K562 (cell line): ENCODE data around the gene CDX1. TPM values are rescaled to one million over a fixed set of nuclear protein-coding genes. Genes with fewer than 3 reads are reported as not detected.
A peak's percentile ranks its signal among the peaks of the same experiment; 100 is the strongest.

Experiments used
- ARID2 ChIP-seq: fragments of 450-650 bp; IDR thresholded peaks from 2 replicates; pipeline ENCODE4 v1.6.1; 2017; ENCODE audit warnings: antibody characterized with exemption, mild to moderate bottlenecking
- BCL6 ChIP-seq: fragments of 250-450 bp; sonication (Bioruptor Pico); IDR thresholded peaks from 2 replicates; pipeline ENCODE4 v1.4.0; 2020
- CEBPB ChIP-seq: fragments of 450-650 bp; IDR thresholded peaks from 2 replicates; pipeline ENCODE4 v1.6.1; 2016; ENCODE audit warnings: missing genetic modification characterization, missing compliant biosample characterization
- HNRNPUL1 ChIP-seq: fragments of 200-400 bp; formaldehyde crosslinking; IDR thresholded peaks from 2 replicates; pipeline ENCODE4 v1.6.1; 2017; ENCODE audit warnings: low read length
- KLF13 ChIP-seq: fragments of 450-650 bp; IDR thresholded peaks from 2 replicates; pipeline ENCODE4 v1.6.1; 2016; ENCODE audit warnings: missing genetic modification characterization, low read depth, mild to moderate bottlenecking, missing compliant biosample characterization, moderate library complexity, borderline replicate concordance
- MITF ChIP-seq: IDR thresholded peaks from 2 replicates; pipeline ENCODE4 v1.6.1; 2014; ENCODE audit warnings: antibody characterized with exemption
- NR1H2 ChIP-seq: sonication (generic); formaldehyde crosslinking; IDR thresholded peaks from 2 replicates; pipeline ENCODE4 v1.4.0; 2020; ENCODE audit warnings: mild to moderate bottlenecking, missing genetic modification reagents
- NR2C2 ChIP-seq, 2 experiments: fragments of 200-800 bp in 1 of 2; sonication (Bioruptor generic) in 1 of 2; sonication (generic) in 1 of 2; formaldehyde crosslinking in 1 of 2; IDR thresholded peaks; 2 replicates each; pipeline versions ENCODE4 v1.6.1 to v1.8.0; 2016 to 2022; ENCODE audit warnings: mild to moderate bottlenecking in 1 of 2, missing compliant biosample characterization in 1 of 2, missing genetic modification characterization in 1 of 2, missing genetic modification reagents in 1 of 2
- RNF2 ChIP-seq: sonication (generic); IDR thresholded peaks from 2 replicates; pipeline ENCODE4 v1.6.1; 2016
- STAG1 ChIP-seq: sonication (generic); formaldehyde crosslinking; IDR thresholded peaks from 2 replicates; pipeline ENCODE4 v1.5.0; 2020; ENCODE audit warnings: missing genetic modification reagents, borderline replicate concordance
- XRCC5 ChIP-seq: fragments of 200-400 bp; formaldehyde crosslinking; IDR thresholded peaks from 2 replicates; pipeline ENCODE4 v1.6.1; 2017; ENCODE audit warnings: low read depth, mild to moderate bottlenecking, low read length
- polyA plus RNA-seq, 8 experiments: library from polyadenylated mRNA; depleted of rRNA in 4 of 8; stranded (reverse) in 5 of 8; unstranded in 3 of 8; fragments of >200 nt; fragmentation: Nextera tagmentation in 2 of 8; fragmentation: Illumina TruSeq in 1 of 8; extraction: Ambion mirVana in 2 of 8; extraction: Trizol in 1 of 8; gene quantifications; 2 replicates each; pipeline versions ENCODE4 v1.2.1 to v1.2.3, GENCODE V29; 2011 to 2014; ENCODE audit warnings: inconsistent platforms in 1 of 8, missing spikeins in 1 of 8
- total RNA-seq, 7 experiments: library from RNA; depleted of rRNA in 6 of 7; stranded (reverse); fragments of >200 nt in 6 of 7; fragmentation: Illumina TruSeq in 2 of 7; extraction: Trizol in 2 of 7; gene quantifications; 2 replicates each; pipeline versions ENCODE4 v1.2.1 to v1.2.3, GENCODE V29; 2011 to 2021; ENCODE audit warnings: low replicate concordance in 1 of 7
- TF ChIP-seq, protein P1 (sequence below), 2 experiments: fragments of 450-650 bp; formaldehyde crosslinking in 1 of 2; IDR thresholded peaks; 2 replicates each; pipeline versions ENCODE4 v1.4.0 to v1.6.1; 2014 to 2020; ENCODE audit warnings: mild to moderate bottlenecking in 2 of 2, borderline replicate concordance in 1 of 2, low read depth in 1 of 2
- TF ChIP-seq, protein P2 (sequence below): fragments of 150-350 bp; IDR thresholded peaks from 2 replicates; pipeline ENCODE4 v1.6.1; 2014; ENCODE audit warnings: low read depth, mild to moderate bottlenecking, low read length, borderline replicate concordance

CDX1 gene
- total and polyA plus RNA-seq, 9 of the 15 experiments (the other 6 are each of a cell fraction or from before 2014, with no cell fraction given) = 0.06 to 0.16 TPM; not detected in 7

GRCh38 chr5:150129813-150130492 lies 36.6 kb upstream of the CDX1 start (continued):
- TF ChIP-seq, protein P1, sequence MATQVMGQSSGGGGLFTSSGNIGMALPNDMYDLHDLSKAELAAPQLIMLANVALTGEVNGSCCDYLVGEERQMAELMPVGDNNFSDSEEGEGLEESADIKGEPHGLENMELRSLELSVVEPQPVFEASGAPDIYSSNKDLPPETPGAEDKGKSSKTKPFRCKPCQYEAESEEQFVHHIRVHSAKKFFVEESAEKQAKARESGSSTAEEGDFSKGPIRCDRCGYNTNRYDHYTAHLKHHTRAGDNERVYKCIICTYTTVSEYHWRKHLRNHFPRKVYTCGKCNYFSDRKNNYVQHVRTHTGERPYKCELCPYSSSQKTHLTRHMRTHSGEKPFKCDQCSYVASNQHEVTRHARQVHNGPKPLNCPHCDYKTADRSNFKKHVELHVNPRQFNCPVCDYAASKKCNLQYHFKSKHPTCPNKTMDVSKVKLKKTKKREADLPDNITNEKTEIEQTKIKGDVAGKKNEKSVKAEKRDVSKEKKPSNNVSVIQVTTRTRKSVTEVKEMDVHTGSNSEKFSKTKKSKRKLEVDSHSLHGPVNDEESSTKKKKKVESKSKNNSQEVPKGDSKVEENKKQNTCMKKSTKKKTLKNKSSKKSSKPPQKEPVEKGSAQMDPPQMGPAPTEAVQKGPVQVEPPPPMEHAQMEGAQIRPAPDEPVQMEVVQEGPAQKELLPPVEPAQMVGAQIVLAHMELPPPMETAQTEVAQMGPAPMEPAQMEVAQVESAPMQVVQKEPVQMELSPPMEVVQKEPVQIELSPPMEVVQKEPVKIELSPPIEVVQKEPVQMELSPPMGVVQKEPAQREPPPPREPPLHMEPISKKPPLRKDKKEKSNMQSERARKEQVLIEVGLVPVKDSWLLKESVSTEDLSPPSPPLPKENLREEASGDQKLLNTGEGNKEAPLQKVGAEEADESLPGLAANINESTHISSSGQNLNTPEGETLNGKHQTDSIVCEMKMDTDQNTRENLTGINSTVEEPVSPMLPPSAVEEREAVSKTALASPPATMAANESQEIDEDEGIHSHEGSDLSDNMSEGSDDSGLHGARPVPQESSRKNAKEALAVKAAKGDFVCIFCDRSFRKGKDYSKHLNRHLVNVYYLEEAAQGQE (IDR thresholded peaks at IDR 0.05; ENCODE audit: borderline replicate concordance) = peak; percentile 89
- TF ChIP-seq, protein P1 (CRISPR knock-in tag; IDR thresholded peaks at IDR 0.05; ENCODE audit: low read depth) = no peak
- TF ChIP-seq BCL6 (CRISPR knock-in tag) (no peak), NR1H2 (CRISPR knock-in tag) (no peak), HNRNPUL1 (no peak), STAG1 (CRISPR knock-in tag) (peak; percentile 63; the same call in 1 of the 2 replicates), KLF13 (tag) (no peak), NR2C2 (CRISPR knock-in tag; IDR thresholded peaks at IDR 0.05) (0 out of 2 replicates have a peak, but pooled peaks have one; percentile 64), NR2C2 (tag; IDR thresholded peaks at IDR 0.05) (peak; percentile 86), ARID2 (peak; percentile 80), MITF (no peak), CEBPB (tag) (peak; percentile 99), RNF2 (no peak), XRCC5 (peak; percentile 83; the same call in 1 of the 2 replicates)
- TF ChIP-seq, protein P2, sequence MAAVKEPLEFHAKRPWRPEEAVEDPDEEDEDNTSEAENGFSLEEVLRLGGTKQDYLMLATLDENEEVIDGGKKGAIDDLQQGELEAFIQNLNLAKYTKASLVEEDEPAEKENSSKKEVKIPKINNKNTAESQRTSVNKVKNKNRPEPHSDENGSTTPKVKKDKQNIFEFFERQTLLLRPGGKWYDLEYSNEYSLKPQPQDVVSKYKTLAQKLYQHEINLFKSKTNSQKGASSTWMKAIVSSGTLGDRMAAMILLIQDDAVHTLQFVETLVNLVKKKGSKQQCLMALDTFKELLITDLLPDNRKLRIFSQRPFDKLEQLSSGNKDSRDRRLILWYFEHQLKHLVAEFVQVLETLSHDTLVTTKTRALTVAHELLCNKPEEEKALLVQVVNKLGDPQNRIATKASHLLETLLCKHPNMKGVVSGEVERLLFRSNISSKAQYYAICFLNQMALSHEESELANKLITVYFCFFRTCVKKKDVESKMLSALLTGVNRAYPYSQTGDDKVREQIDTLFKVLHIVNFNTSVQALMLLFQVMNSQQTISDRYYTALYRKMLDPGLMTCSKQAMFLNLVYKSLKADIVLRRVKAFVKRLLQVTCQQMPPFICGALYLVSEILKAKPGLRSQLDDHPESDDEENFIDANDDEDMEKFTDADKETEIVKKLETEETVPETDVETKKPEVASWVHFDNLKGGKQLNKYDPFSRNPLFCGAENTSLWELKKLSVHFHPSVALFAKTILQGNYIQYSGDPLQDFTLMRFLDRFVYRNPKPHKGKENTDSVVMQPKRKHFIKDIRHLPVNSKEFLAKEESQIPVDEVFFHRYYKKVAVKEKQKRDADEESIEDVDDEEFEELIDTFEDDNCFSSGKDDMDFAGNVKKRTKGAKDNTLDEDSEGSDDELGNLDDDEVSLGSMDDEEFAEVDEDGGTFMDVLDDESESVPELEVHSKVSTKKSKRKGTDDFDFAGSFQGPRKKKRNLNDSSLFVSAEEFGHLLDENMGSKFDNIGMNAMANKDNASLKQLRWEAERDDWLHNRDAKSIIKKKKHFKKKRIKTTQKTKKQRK = no peak
